HG03108 (cell line): ENCODE results near the gene SLC16A12.

Experiments
- ATAC-seq: cut with Tn5 transposase; IDR thresholded peaks from one replicate; pipeline ENCODE4 v1.9.1; 2021; ENCODE audit warnings: moderate library complexity; ENCODE audit not compliant: unreplicated experiment

SLC16A12 gene, protein sequence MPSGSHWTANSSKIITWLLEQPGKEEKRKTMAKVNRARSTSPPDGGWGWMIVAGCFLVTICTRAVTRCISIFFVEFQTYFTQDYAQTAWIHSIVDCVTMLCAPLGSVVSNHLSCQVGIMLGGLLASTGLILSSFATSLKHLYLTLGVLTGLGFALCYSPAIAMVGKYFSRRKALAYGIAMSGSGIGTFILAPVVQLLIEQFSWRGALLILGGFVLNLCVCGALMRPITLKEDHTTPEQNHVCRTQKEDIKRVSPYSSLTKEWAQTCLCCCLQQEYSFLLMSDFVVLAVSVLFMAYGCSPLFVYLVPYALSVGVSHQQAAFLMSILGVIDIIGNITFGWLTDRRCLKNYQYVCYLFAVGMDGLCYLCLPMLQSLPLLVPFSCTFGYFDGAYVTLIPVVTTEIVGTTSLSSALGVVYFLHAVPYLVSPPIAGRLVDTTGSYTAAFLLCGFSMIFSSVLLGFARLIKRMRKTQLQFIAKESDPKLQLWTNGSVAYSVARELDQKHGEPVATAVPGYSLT

DNA sequence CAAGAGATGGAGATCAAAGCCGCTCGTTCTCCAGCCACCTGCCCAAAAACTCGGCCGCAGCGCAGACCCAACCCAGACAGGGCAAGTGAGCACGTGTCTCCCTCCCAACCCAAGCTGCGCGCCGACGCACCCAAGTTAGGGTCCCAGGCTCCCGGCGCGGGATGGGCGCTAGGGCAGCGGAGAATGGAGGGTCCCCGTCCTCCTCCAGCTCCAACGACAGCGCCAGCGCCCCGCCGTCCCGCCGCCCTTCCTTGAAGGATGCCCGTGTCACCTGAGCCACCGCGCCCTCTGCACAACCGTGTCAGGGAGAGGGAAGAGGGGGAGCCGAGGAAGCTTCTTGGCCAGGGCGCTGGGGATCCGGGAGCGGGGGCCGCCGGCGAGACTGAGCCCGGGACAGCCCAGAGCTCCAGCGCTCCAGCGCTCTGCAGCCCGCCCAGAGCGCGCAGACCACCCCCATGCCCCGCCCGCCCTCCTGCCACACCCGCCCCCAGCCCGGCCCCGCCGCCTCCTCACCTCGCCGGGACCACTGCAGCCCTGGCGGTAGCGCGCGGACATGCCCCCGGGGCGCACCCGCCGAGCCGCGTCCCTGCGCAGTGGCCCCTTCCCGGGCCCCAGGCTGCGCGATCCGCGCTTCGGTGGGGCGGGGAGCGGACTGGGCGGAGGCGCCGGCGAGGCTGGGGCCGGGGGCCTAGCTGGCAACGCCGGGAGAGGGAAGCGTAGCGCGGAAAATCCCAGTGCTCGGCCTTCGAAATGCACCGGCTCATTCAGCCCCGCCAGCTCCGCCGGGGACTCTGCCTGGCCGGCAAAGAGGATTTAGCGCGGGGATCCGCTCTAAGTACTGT, at the start of gene SLC16A12:
SLC16A12 (minus strand) TSS at position 424 of the 842 bp plus-strand sequence. CDS start 73,016 bp downstream, outside the sequence.
- no peak for ATAC-seq

DNA sequence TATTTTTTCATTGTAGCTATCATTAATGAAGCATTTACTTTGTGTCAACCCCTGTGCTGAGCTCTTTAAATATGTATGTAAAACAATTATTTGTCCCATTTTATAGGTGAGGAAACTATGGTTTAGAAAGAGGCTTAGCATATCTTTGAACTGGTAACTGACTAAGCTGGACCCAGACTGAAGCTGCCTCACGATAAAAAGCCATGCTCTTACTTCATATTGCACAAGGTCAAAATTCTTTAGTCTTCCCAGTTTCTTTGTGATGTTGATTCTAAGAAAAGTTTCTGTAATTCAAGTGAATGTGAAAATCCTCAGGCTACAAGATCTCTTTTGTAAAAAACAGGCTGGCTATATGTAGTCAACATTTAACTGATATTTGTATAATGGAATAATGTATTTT, 46.6 kb upstream of the SLC16A12 start:
- ATAC-seq = no peak

DNA sequence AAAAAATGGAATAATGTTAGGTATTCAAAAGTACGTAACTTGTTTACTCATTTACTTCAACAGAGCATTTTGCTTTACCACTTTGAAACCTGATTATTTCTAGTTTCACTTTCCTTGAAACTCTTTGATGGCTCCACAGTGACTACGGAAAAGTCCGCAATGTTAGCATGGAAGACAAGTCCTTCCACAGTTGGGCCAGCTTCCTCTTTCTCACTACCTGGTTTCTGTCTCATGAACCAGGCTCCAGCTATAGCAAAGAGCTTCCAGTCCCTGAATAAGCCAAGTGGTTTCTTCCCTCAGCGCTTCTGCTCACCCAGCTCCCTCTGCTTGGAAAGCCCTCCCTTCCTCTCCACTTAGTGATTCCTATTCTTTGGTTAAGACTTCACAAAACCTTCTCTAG, 44.8 kb upstream of the SLC16A12 start:
- no peak for ATAC-seq

DNA sequence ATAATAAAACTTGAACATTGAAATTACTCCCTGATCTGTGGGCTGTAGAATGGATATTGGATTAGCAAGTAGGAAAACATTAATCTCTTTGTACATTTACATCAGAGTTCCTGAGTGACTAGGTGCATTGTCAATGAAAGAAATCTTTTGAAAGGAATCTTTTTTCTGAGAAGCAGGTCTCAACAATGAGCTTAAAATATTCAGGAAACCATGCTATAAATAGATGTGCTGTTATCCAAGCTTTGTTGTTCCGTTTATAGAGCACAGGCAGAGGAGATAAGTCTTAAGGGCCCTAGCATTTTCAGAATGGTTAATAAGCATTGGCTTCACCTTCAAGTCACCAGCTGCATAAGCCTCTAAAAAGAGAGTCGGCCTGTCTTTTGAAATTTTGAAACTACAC, 41.3 kb upstream of the SLC16A12 start:
- no peak for ATAC-seq

DNA sequence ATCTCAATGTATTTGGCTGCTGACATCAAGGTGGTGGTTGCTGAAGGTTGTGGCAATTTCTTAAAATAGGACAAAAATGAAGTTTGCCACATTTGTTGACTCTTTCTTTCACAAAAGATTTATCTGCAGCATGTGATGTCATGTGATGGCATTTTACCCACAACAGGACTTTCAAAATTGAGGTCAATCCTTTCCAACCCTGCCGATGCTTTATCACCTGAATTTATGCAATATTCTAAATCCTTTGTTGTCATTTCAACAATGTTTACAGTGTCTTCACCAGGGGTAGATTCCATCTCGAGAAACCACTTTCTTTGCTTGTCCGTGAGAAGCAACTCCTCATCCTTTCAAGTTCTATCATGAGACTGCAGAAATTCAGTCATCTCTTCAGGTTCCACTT, 40.6 kb upstream of the SLC16A12 start:
- no peak for ATAC-seq

DNA sequence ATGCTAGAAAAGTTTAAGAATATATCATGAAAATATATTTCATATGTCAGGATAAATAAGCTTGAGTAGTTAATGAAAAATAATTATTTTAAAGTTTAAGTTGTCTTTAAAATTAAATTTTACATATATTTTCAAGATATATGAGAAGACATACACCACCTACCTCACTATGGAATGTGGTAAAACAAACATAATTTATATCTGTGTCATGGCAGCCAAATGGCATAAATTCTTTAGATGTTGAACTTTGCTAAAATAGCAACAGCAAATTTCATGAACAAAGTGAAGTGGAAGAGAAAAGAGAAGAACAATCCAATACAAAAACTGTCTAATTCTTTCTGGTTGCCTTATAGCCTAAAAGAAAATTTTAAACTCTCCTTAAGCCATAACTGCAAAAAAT, 39.6 kb upstream of the SLC16A12 start:
- no peak for ATAC-seq

DNA sequence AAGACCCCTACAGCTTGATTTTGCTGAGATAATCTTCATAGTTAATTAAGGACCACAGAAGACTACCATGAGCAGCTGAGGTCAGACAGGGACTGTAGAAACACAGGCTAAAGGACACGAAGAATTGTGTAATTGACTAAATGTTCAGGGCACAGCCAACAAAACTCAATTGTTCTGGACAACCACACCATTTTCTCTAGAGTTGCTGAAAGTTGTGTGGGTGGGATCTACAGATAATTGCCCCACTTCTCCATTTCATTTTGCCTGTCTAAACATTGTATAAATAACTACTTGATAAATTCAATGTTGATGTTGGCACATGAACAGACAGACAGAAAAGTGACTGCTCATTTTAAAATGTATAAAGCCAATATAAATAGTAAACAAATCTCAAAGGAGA, 39.0 kb upstream of the SLC16A12 start:
- ATAC-seq = no peak

DNA sequence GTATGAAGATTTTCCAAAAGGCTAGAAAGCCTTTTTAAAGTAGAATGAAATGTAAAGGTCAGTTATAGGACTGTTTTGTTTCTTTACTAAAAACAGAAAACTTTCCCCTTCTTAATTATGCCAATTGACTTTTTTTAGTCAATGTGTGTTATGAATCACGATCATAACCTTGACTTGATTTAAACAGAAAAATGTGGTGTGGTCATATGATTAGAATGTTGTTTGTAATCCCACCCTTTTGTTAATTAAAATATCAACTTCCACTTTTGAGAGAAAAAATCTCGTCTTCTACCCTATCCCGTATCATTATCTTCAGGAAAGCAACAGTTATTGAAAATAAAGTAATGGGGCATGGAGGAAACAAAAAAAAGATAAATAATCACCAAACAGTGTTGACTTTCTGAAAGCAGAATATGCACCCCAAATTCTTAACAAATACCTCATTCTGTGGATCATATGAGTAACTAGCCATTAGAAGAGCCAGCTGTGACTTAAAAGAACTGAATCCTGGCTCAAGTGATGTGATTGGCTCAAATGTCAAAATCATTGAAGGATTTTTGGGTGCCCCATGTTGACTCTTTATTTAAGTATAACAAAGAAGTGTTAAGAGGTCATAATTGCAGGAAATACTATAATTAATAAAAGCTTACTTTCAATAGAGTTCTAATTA, 32.3 kb upstream of the SLC16A12 start:
- no peak for ATAC-seq

DNA sequence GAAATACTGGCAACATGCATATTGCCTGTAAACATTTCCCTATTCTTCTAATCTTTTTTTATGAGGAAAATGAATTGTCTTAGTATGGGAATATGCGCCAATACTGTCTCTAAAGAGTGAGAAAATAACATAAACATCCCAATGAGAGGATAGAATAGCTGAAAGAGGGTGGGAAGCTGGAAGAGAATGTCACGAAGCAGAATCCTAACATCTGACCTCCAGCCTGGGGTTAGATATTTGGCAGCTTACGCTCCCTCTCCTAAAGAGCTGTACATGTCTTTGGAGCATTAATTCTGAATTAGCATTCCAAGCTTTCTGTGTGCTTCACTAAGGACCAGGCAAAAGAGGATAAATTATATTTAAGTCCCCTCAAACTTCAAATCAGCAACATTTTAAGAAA, 31.6 kb upstream of the SLC16A12 start:
- no peak for ATAC-seq

DNA sequence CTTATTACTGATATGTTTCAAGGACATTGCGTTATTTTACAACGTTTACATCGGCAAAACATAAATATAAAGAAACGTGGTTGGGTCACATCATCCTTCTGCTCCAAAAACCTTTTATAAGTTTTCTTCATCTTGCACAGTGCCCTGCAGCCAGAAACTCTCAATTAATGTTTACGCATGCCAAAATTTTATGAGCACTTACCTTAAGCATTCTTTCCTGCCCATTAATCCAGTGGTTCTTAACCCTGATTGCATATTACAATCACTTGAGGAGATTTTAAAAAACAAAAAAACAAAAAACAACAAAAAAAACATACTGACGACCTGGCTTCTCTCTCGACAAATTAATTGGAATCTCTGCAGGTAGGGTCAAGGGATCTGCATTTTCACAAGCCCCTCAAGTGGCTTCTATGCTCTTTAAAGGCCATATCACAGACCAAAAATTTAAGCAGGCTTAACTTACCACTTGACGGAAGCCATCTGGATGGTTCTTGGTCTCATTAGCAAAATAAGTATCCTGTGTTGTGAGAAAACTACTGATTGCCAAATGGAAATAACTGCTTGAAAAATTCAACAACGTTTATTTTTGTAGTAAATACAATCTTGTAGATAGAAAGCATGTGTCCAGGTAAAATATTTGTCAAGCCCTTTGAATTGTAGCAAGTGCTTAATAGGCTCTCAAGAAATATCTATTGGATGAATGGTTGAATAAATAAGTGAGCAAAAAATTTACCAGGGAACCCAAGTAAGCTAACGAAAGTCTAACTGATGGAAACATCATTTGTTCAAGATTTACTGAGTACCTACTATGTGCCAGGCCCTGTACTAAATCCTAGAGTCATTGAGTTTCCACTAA, 30.9 kb upstream of the SLC16A12 start:
- ATAC-seq = no peak

DNA sequence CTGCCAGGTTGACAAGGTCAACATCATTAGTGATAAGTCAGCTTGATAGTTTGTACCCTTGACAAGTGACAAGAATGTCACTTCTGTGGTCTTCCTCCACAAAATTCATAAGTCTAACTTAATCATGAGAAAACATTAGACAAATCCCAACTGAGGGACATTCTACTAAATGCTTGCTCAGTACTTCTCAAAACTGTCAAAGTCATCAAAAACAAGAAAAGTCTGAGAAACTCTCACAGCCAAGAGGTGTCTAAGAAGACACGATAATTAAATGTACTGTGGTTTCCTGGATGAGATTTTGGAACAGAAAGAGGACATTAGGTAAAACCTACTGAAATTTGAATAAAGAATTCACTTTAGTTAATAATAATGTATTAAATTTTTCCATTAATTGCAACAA, 29.8 kb upstream of the SLC16A12 start:
- no peak for ATAC-seq

DNA sequence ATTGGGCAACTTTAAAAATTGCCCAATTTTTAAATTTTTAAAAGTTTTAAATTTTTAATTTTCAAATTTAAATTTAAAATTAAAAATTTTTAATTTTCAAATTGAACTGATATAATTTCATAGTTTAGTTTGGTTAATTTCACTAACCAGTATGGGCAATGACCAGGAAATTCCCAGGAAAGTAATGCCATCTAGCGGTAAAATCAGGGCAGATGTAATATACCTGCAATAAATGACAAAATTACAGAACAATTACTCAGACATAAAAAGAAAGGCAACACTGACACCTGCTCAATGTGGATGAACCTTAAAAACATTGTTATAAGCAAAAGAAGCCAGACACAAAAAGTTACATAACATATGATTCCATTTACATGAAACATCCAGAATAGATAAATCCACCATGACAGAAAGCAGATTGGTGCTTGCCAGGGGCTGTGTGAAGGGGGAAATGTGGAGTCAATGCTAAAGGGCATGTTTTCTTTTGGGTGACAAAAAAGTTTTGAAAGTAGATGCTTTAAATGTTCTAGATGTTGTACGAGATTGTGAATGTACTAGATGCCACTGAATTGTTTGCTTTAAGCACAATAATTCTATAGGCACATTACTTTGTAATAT, 28.6 kb upstream of the SLC16A12 start:
- no peak for ATAC-seq

DNA sequence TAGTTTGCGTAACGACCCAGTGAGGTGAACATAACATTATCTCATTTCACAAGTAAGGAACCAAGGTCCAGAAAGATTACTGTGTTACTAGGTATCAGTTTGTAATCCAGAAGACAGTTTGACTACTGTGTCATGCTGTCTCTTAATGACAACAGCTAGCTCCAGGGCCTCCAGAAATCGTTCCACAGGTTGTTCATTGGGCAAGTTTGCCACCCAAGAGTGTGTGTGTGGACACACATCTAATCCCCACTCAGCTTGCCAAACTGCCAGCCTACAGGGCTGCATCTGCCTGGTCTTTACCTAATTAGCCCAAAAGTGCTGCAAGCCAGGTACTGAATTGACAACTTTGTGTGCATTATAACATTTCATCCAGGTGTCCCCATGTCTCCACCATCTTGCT, 27.9 kb upstream of the SLC16A12 start:
- ATAC-seq = no peak

DNA sequence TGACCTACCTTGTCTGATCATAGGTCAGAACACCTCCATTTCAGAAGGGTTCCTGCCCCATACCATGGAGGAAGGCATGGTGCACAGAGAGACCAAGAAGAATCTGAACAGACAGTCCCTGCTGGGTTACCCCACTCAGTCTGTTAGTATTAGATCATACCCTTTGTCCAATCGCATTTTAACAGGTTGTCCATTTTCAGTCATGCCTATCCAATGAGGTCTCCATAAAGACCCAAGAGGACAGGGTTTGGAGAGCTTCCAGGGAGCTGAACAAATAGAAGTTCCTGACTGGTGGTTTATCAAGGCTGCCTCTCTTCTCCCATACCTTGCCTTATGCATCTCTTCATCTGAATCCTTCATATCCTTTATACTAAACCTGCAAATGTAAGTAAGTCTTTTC, 21.2 kb upstream of the SLC16A12 start:
- ATAC-seq = no peak

DNA sequence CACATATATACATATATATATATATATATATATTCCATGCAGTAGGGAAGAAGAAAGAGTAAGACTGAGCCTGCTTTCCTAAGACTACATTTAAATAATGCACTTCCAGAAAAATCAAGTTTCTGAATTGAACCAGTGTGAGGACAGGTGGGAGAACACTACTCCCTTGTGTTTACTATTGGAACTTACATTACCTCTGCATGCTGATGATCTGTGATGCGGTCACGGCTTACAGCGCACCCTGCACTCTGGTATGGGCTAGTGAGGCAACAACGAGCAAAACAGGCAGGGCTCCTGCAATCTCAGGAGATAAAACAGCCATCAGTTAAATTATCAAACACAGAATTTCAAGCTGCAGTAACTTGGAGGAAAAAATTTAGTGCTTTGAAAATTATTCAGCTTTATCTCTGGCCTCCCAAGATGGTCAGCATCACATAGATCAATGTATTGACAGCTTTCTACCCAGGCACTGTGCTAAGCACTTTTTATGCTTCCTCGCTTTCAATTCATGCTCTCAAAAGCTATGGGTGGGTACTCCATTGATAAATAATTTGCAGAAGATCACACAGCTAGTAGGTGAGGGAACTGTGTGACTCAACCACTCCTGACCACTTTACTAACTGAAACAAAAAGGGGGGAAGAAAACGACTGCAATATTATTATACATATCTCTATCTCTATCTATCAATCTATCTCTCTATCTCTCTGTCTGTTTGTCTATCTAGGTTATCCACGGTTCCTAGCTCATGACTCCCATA, 20.5 kb upstream of the SLC16A12 start:
- ATAC-seq = no peak

DNA sequence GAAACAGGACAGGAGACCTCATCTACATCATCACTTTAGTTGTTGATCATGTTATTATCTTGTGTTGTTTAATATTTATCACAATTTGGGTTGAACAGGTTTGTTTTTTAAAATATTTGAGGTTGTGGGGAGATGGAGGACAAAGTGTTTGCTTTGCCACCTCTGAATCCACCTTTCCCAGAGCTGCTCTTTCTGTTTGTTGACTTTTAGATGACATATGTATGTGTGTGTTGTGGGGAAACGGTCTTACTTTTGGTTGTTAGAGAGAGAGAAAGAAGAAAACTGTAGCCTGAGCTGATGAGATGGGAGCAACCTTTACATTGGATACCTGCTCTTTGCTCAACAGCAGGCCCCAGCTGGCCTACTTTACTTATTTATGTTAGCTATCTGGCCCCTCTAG, 19.0 kb upstream of the SLC16A12 start:
- ATAC-seq = no peak

DNA sequence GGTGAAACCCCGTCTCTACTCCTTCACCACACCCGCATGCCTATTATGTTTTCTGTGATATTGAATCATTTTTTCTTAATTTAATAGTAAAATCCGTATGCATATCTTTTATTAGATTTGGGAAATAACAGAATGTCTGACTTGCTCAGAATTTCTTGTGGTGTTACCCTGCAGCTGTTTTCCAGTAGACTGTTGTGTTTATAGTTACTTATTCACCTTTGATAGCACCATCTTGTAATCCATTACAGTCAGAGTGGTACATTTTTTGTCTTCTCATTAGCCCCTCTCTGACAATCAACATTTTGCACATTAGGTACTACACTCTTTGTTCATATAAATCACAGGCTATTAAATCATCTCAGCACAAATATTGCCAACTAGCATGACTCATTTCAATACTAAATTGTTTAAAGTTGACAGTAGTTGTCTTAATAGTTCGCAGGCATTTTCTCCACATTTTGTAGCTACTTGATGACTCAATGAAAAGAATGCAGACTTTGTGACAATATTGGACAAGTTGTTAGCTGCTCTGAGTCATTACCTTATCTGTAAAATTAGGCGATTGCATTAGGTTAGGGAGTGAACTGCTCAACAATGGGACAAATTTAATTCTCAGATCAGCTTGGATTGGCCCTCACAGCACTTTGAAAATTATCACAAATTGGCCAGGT, 17.8 kb upstream of the SLC16A12 start:
- ATAC-seq = no peak

DNA sequence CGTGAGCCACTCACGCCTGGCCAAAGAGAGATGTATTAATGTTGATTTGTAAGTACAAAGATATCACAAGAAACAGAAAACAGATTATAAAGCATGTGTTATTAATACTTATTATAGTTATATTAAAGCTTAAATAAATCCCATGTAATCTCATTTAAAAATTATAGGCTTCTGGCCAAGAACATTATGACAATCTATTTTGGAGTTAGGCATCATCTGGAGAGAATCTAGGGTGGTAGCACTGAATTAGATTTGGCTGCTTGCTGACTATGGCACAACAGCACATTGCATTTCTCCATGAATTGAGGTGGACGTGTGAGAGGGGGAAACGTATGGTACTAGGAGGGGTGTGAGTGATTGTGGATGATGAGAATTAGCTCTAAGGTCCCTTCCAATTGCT, 16.8 kb upstream of the SLC16A12 start:
- ATAC-seq = no peak

DNA sequence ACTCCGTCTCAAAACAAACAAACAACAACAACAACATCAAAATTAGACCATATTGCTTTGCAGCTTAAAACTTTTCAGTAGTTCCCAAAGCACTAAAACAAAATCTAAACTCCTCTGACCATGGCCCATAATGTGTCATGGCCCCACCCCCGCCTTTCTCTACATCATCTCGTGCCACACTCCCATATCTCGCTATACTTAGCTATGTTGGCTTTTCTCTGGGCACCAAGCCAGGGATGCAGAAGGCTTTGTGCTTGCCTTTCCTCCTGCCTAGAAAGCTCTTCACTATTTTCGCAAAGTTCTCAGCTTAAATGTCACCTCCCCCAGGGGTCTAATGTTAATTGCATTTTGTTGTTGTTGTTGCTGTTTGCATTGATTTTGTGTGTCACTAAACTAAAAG, 15.1 kb upstream of the SLC16A12 start:
- ATAC-seq = no peak
